ENCODE data around the gene RDH5.

RDH5 gene

GRCh38 chr12:55771736-55772135 lies 51.5 kb downstream of the RDH5 start:
- H3K36me3 ChIP-seq (ENCODE audit: control insufficient read depth, low read length): peaks cover 63% of the 10 kb centered on the region

More at GRCh38 chr12:55771736-55772135, 51.5 kb downstream of the RDH5 start:
- Histone ChIP-seq H3K27ac (ENCODE audit: low read depth, low read length) (no peak overlapping the region), H3K79me2 (ENCODE audit: control insufficient read depth, low read length) (peaks cover 18% of the 10 kb centered on the region), H3K9me2 (replicated peaks; ENCODE audit: control insufficient read depth, low read length) (no peaks in the 10 kb centered on the region), H3F3A (ENCODE audit: control insufficient read depth, insufficient read depth) (peaks cover 1% of the 10 kb centered on the region; the same call in 1 of the 2 replicates), H3K4me2 (ENCODE audit: low read length) (no peak overlapping the region), H3K4me1 (ENCODE audit: control insufficient read depth, low read length) (no peaks in the 10 kb centered on the region), H3K27me3 (ENCODE audit: control insufficient read depth, low read length) (no peaks in the 10 kb centered on the region), H3K9me3 (ENCODE audit: control insufficient read depth, insufficient read depth, low read length) (no peaks in the 10 kb centered on the region), H3K4me3 (ENCODE audit: low read length) (no peak overlapping the region), H4K20me1 (ENCODE audit: control insufficient read depth, insufficient read depth, low read depth, low read length) (peaks cover under 1% of the 10 kb centered on the region; the same call in 1 of the 2 replicates)
- no peak for TF ChIP-seq EZH2phosphoT487 (IDR thresholded peaks at IDR 0.05; ENCODE audit: borderline replicate concordance, low read length)
- TF ChIP-seq CTCF (IDR thresholded peaks at IDR 0.05; ENCODE audit: low read depth, low read length, poor library complexity, severe bottlenecking): no peak

Data from DOHH2 (cell line).